Peyer's patch (tissue), 4 donors: ENCODE measurements around the gene LMTK2.

Experiments
- CTCF ChIP-seq, 6 experiments: fragments of 450-650 bp in 4 of 6; fragments of 200-600 bp in 2 of 6; sonication (generic) in 1 of 6; IDR thresholded peaks; one replicate each; pipeline ENCODE4 v1.5.1; 2017 to 2019; ENCODE audit warnings: antibody characterized with exemption in 6 of 6, mild to moderate bottlenecking in 3 of 6, moderate library complexity in 1 of 6
- POLR2A ChIP-seq, 2 donors: fragments of 450-650 bp; IDR thresholded peaks; one replicate each; pipeline ENCODE4 v1.5.1; 2017; ENCODE audit warnings: antibody characterized with exemption in 2 of 2, mild to moderate bottlenecking in 2 of 2, moderate library complexity in 2 of 2

- TF ChIP-seq CTCF (IDR thresholded peaks at IDR 0.05) (no peak), POLR2A (IDR thresholded peaks at IDR 0.05) (no peak)
Observed at GRCh38 chr7:98212532-98213041, 105.9 kb downstream of the LMTK2 start.
